ENCODE data around the gene NLN.

GRCh38 chr5:65790371-65791163 is 68.6 kb downstream of the NLN start:
- no peak for TF ChIP-seq POLR2AphosphoS5 (IDR thresholded peaks at IDR 0.05)
- TF ChIP-seq CTCF (IDR thresholded peaks at IDR 0.05) = no peak
